ENCODE data around the gene ATP2C2.

DNA sequence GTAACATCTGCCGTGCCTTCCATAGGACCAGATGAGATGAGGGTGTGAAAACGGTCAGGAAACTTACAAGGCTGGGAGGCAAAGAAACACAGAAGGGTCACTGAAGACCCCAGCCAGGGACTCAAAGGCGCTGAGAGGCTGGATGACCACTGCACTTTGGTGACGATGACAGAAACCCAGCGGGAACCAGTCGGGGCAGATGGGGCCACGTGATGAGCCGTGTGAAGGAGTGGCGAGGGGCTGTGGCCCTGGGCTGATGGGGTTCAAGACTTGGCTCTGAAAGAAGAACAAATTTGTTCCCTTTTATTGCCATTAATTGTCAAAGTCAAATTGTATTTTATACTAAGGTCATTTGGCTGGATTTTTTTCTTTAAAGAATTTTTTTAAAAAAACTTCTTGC is 28.6 kb upstream of the ATP2C2 start:
- no peak for TF ChIP-seq POLR2A (IDR thresholded peaks at IDR 0.05; ENCODE audit: low read length)
- no peak for TF ChIP-seq GATA1 (IDR thresholded peaks at IDR 0.05; ENCODE audit: low read depth, low read length)
